ENCODE results near the gene TSPAN1.

Gene TSPAN1

GRCh38 chr1:46174448-46175231 is at the start of gene TSPAN1:
Gene TSPAN1, plus strand, starts transcription at chr1:46175087. Its CDS starts 6,021 bp downstream, at chr1:46181108.
- DNase-seq (ENCODE audit: low read depth in 3 of 3, low spot score in 1 of 3), result no peak

- DNase-seq (ENCODE audit: low read depth in 3 of 3, low spot score in 1 of 3), result no peak
These were observed 46.5 kb upstream of the TSPAN1 start for GRCh38 chr1:46128344-46128743.

GRCh38 chr1:46130121-46130520 is 44.8 kb upstream of the TSPAN1 start:
- DNase-seq (ENCODE audit: low read depth in 3 of 3, low spot score in 1 of 3), result no peak

DNA sequence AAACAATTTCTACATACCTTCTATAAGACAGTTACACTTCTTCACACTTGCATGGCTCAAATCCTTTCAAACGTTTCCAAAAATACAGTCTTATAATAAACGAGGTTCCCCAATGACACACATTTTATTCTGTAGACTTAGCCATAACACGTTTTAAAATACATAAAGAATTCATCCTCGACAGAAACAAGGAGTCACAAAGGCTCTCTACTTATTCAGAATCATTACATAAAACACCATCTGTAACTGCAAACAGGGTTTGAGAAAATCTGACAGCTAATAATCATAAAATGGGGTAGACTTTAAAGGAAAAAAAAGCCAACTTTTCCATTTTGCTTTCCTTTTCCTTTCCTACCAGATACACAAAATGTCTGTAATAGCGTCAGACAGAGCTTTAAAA is 44.3 kb upstream of the TSPAN1 start:
- DNase-seq (ENCODE audit: low read depth in 3 of 3, low spot score in 1 of 3), result no peak

DNA sequence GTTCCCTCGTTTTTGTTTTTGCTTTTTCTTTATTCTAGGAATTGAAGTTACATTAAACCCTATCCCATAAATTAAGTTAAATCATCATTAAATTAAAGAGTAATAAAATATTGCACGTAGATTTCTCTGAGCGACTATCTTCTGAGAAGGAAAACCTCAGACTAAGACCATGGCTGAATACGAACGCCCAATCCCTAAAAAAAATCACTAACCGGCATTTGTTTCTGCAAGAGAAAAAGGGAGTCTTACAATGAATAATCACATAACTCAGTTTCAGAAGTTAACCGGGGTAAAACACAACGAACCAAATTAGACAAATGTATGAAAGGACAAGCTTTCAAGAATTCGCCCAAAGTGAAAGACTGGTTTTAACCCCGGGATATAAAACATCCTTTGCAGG is 43.8 kb upstream of the TSPAN1 start:
- DNase-seq (ENCODE audit: low read depth in 3 of 3, low spot score in 1 of 3), result no peak

GRCh38 chr1:46131712-46132528 is 43.0 kb upstream of the TSPAN1 start:
- DNase-seq (ENCODE audit: low read depth in 3 of 3, low spot score in 1 of 3), result no peak

GRCh38 chr1:46132529-46133180 is 42.2 kb upstream of the TSPAN1 start, which contains the start of gene PIK3R3:
Gene PIK3R3, minus strand, starts transcription at chr1:46132629. Its CDS starts 677 bp downstream, at chr1:46131952.
- peak; percentile 44 to 71 (median 52) for DNase-seq (ENCODE audit: low read depth in 3 of 3, low spot score in 1 of 3)

DNA sequence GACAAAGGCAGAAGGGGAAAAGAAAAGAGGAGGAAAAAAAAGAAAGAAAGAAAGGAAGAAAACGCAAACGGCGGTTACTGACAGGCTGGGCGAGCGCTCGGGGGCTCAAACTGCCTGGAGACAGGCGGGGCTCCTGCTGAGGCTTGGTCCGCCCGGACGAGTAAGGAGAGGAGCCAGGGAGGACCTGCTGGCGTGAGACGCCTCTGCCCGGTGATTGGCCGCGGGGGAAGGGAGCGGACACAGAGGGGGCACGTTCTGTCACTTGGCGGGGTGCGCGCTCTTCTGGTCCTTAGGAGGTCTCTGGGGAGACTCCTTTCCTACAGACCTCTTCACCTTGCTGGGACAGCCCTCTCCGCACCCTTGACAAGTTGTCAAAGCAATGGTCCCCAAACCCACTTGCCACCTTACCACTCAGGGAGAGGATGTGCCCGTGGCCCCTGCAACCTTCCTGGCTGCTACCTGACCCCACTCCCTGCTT is 41.7 kb upstream of the TSPAN1 start:
- no peak for DNase-seq (ENCODE audit: low read depth in 3 of 3, low spot score in 1 of 3)

DNA sequence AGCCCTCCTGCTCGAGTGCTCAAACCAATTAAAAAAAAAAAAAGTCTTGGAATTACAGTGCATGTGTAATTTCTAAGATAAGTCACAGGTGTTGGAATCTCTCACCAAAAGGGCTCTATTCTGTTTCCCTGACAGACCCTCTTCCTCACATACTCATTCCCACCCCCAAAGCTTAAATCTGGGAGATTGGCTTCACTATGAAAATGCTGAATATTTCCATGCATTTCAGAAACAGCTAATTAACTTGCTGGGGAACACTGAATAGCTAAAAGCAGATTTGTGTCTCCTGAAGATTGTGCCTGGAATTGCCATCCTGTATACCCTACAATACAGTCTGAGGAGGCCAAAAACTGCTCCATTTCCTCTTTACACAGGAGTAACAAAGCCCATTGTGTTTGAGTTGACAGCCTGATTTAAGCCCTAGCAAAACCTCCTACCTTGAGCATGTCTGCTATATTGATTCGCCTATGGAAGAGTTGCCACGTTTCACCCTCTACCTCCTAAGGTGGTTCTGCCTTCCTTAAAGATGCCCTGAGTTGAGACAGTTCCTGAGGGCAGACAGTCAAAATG is 41.0 kb upstream of the TSPAN1 start:
- no peak for DNase-seq (ENCODE audit: low read depth in 3 of 3, low spot score in 1 of 3)

- no peak for DNase-seq (ENCODE audit: low read depth in 3 of 3, low spot score in 1 of 3)
These were observed 40.1 kb upstream of the TSPAN1 start for GRCh38 chr1:46134660-46135331.

- no peak for DNase-seq (ENCODE audit: low read depth in 3 of 3, low spot score in 1 of 3)
These were observed 38.2 kb upstream of the TSPAN1 start for GRCh38 chr1:46136711-46137110.

DNA sequence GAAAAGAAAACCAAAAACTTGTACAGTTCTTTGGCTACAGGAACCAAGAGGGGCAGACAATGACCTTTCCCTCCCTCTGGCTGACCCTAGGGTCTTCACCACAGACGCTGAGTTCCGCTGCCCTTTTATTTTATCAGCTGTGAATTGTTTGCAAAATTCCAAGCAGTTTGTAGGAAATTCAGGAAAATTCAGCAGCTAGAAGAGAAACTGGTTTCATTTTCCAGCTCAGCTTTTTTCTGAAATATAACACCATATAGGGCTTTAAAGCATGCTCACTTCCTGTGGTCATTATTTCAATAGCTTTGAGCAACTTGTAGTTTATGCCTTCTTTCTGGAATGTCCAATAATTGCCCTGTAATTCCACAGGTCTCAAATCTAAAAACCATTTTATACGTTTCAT is 37.0 kb upstream of the TSPAN1 start:
- no peak for DNase-seq (ENCODE audit: low read depth in 3 of 3, low spot score in 1 of 3)

GRCh38 chr1:46148318-46148717 is 26.6 kb upstream of the TSPAN1 start:
- no peak for DNase-seq (ENCODE audit: low read depth in 3 of 3, low spot score in 1 of 3)

GRCh38 chr1:46150085-46150484 is 24.8 kb upstream of the TSPAN1 start:
- DNase-seq (ENCODE audit: low read depth in 3 of 3, low spot score in 1 of 3), result no peak

DNA sequence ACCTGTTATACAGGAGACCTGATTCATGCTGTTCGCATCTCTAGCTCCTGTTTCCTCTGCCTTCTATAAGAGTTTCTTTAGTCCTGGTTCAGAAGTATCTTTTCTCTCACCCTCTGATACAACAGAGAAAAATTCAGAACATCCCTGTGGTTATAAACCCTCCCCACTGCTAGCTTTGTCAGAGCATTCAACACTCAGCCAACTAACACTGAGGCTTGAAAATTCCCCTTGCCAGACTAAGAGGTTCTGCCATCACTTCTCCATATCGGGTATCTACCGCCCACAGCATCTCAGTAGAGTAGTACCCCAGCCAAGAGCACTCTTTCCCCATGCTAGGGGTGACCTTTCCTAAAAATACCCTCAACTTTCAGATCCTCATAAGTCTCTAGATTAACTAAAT is 22.9 kb upstream of the TSPAN1 start:
- DNase-seq (ENCODE audit: low read depth in 3 of 3, low spot score in 1 of 3), result no peak

DNA sequence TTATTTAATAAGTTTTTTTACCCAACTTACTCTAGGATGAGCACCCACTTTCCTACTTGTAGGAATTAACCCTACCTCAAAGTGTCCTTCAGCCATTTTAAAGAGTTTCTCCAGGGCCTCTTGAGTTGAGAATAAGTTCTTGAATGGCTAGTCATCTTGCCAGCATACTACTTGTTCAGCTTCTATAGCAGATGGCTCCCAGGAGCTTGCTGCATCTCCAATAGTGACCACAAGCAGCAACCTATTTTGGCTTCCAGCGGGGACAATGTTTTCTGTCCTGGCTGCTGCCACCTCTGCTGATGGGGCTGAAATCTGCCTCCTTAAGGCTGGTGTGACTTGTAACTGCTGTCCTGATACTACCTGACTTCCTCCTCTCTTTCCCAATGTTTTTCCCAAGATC is 21.7 kb upstream of the TSPAN1 start:
- DNase-seq (ENCODE audit: low read depth in 3 of 3, low spot score in 1 of 3), result no peak

DNA sequence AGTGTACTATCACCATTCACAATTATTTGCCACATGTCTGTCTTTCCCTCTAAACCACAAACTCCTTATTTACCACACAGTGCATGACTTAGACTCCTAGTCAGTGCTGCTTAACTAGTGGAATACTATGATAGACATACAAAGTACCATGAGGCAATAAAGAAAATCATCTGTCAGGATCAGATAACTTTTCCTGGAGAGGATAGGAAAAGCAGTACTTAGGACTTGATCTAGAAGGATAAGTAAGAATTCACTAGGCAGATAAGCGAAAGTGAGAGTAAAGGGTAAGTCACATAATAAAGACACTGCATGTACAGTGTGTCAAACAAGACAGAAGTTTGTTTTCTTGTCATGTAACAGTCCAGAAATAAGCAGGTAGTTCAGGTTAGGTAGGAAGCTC is 21.2 kb upstream of the TSPAN1 start:
- no peak for DNase-seq (ENCODE audit: low read depth in 3 of 3, low spot score in 1 of 3)

DNA sequence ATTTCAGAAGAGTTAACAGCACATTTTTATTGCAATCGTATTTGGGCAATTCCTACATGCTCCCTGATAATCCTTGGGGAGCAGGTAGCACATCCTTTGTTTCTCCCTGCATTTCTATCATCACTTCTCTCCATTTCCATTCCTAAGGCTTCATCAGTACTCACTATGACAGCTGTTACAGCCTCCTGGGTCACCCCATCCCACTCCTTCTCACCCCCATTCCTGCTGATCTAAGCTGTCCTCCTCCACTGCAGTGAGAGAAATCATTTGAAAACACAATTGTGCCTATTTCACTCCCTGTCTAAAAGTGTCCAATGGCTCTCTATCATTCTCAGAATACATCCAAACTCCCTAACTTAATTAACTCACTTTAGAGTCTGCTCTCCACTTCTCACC is 17.0 kb upstream of the TSPAN1 start:
- no peak for DNase-seq (ENCODE audit: low read depth in 3 of 3, low spot score in 1 of 3)

- no peak for DNase-seq (ENCODE audit: low read depth in 3 of 3, low spot score in 1 of 3)
These were observed 16.3 kb upstream of the TSPAN1 start for GRCh38 chr1:46158312-46159281.

GRCh38 chr1:46159516-46159915 is 15.4 kb upstream of the TSPAN1 start:
- no peak for DNase-seq (ENCODE audit: low read depth in 3 of 3, low spot score in 1 of 3)
